Endothelial cell of umbilical vein (primary cell): ENCODE measurements around the gene DIO3. TPM values are rescaled to one million over a fixed set of nuclear protein-coding genes. Genes with fewer than 3 reads are reported as not detected.

ENCODE experiments used
- BruUV-seq: library from RNA; stranded (reverse); fragments of 400-500 nt; replicated peaks from 2 replicates; lab custom pipeline; 2021; lab: Mats Ljungman, UMichigan
- CTCF ChIA-PET: fragments of 300-600, 350-600 bp; sonication (Branson Sonifier 250); formaldehyde crosslinking; loops from one replicate; lab custom pipeline; 2021; ENCODE audit warnings: antibody characterized with exemption, inconsistent platforms; lab: Charles Lee
- POLR2A ChIA-PET: fragments of 300-600, 350-600 bp; sonication (Branson Sonifier 250); formaldehyde crosslinking; loops from one replicate; lab custom pipeline; 2021; ENCODE audit warnings: antibody characterized with exemption, inconsistent platforms; lab: Charles Lee
- DNase-seq: peaks from one replicate; pipeline ENCODE4 v3.0.0-alpha.2; 2011; ENCODE audit warnings: low read depth, low spot score
- FAIRE-seq: peaks from 2 replicates; lab custom pipeline; 2011; peaks lifted over from hg19 to GRCh38; lab: Jason Lieb, UNC
- H2AFZ ChIP-seq: 2 replicates; pipeline ENCODE4 v1.6.0; 2012; ENCODE audit warnings: low read depth, low read length, control low read depth, inconsistent platforms
- H3K27ac ChIP-seq: 2 replicates; pipeline ENCODE4 v1.5.1; 2011; ENCODE audit warnings: low read depth, mild to moderate bottlenecking, control low read depth, low read length, moderate library complexity; ENCODE audit not compliant: insufficient read depth
- H3K27me3 ChIP-seq, 2 experiments: 2 replicates each; pipeline versions ENCODE4 v1.6.0 to v1.6.1; 2011; ENCODE audit warnings: low read length in 2 of 2, mixed read lengths in 1 of 2; ENCODE audit not compliant: control insufficient read depth in 2 of 2, insufficient read depth in 2 of 2
- H3K36me3 ChIP-seq, 2 experiments: 2 replicates in 1 of 2; 3 replicates in 1 of 2; pipeline ENCODE4 v1.5.1; 2011; ENCODE audit warnings: low read length in 2 of 2, mild to moderate bottlenecking in 1 of 2, moderate library complexity in 1 of 2; ENCODE audit not compliant: control insufficient read depth in 2 of 2, insufficient read depth in 2 of 2; ENCODE audit errors: extremely low read depth in 1 of 2
- H3K4me1 ChIP-seq: 3 replicates; pipeline ENCODE4 v1.5.1; 2011; ENCODE audit warnings: mild to moderate bottlenecking, low read length; ENCODE audit not compliant: control insufficient read depth, insufficient read depth; ENCODE audit errors: extremely low read depth
- H3K4me2 ChIP-seq: 2 replicates; pipeline ENCODE4 v1.6.1; 2011; ENCODE audit warnings: low read length, control low read depth, mixed read lengths; ENCODE audit not compliant: insufficient read depth
- H3K4me3 ChIP-seq, 3 experiments: fragments of 200-600 bp in 1 of 3; sonication (generic), shearing (Covaris generic) in 1 of 3; replicated peaks in 1 of 3; 2 replicates each; pipeline ENCODE4 v1.5.1; 2011 to 2016; ENCODE audit warnings: control low read depth in 3 of 3, low read length in 3 of 3, mild to moderate bottlenecking in 2 of 3, inconsistent platforms in 1 of 3, low read depth in 1 of 3, moderate library complexity in 1 of 3; ENCODE audit not compliant: insufficient read depth in 1 of 3
- H3K79me2 ChIP-seq: 2 replicates; pipeline ENCODE4 v1.6.0; 2012; ENCODE audit warnings: low read length, inconsistent platforms; ENCODE audit not compliant: control insufficient read depth, insufficient read depth
- H3K9ac ChIP-seq: replicated peaks from 2 replicates; pipeline ENCODE3; 2011; ENCODE audit warnings: low read length, control low read depth; ENCODE audit not compliant: insufficient read depth; ENCODE audit errors: extremely low read depth
- H3K9me1 ChIP-seq: replicated peaks from 3 replicates; pipeline ENCODE4 v1.6.0; 2011; ENCODE audit warnings: mild to moderate bottlenecking, low read length; ENCODE audit not compliant: control insufficient read depth, insufficient read depth; ENCODE audit errors: extremely low read depth
- H3K9me3 ChIP-seq: replicated peaks from 2 replicates; pipeline ENCODE4 v1.5.1; 2012; ENCODE audit warnings: low read length, inconsistent platforms; ENCODE audit not compliant: control insufficient read depth, insufficient read depth
- H4K20me1 ChIP-seq: replicated peaks from 2 replicates; pipeline ENCODE3; 2011; ENCODE audit warnings: mild to moderate bottlenecking, low read length; ENCODE audit not compliant: control insufficient read depth, insufficient read depth; ENCODE audit errors: extremely low read depth
- CTCF ChIP-seq, 2 donors: IDR thresholded peaks; 1 replicate in 1 of 2; 2 replicates in 1 of 2; pipeline ENCODE4 v1.5.1; 2011; ENCODE audit warnings: low read length in 2 of 2, mild to moderate bottlenecking in 2 of 2, moderate library complexity in 2 of 2, control low read depth in 1 of 2, inconsistent platforms in 1 of 2, low read depth in 1 of 2; ENCODE audit not compliant: insufficient read depth in 1 of 2; ENCODE audit errors: extremely low read depth in 1 of 2
- EZH2 ChIP-seq: IDR thresholded peaks from 2 replicates; pipeline ENCODE4 v1.6.1; 2012; ENCODE audit warnings: borderline replicate concordance, low read depth, mild to moderate bottlenecking, moderate library complexity, low read length, inconsistent platforms; ENCODE audit not compliant: severe bottlenecking
- FOS ChIP-seq: IDR thresholded peaks from 2 replicates; pipeline ENCODE4 v1.6.1; 2011; ENCODE audit warnings: mild to moderate bottlenecking, low read length, moderate library complexity, borderline replicate concordance; ENCODE audit not compliant: insufficient read depth
- GATA2 ChIP-seq: IDR thresholded peaks from 2 replicates; pipeline ENCODE4 v1.7.0; 2011; ENCODE audit warnings: low read depth, mild to moderate bottlenecking, moderate library complexity, mixed read lengths, low read length; ENCODE audit not compliant: insufficient read length, insufficient read depth
- JUN ChIP-seq: IDR thresholded peaks from 2 replicates; pipeline ENCODE4 v1.6.1; 2011; ENCODE audit warnings: borderline replicate concordance, low read depth; ENCODE audit not compliant: insufficient read length, insufficient read depth
- MYC ChIP-seq: IDR thresholded peaks from one replicate; pipeline ENCODE4 v1.6.1; 2011; ENCODE audit warnings: mild to moderate bottlenecking, low read depth, low read length
- POLR2A ChIP-seq: IDR thresholded peaks from 2 replicates; pipeline ENCODE4 v1.6.1; 2012; ENCODE audit warnings: low read depth, mild to moderate bottlenecking, control low read depth, low read length
- POLR2AphosphoS5 ChIP-seq: IDR thresholded peaks from 2 replicates; pipeline ENCODE4 v1.6.1; 2012; ENCODE audit warnings: low read depth, mild to moderate bottlenecking, control low read depth, low read length, moderate library complexity; ENCODE audit not compliant: insufficient read depth
- dilution Hi-C: fragments of 300-500 bp; cut with MboI; formaldehyde crosslinking; loops from one replicate; pipeline ENCODE4 v1.15.0; 2019; ENCODE audit warnings: low sequenced_read_pairs; ENCODE audit not compliant: extremely low pct_ligation_motif_present
- intact Hi-C: fragments of 100-400 bp; cut with micrococcal nuclease; formaldehyde crosslinking; loops from one replicate; pipeline ENCODE4 v1.10.0; 2022
- polyA plus RNA-seq, 4 experiments: library from polyadenylated mRNA; depleted of rRNA in 3 of 4; stranded (reverse) in 3 of 4; unstranded in 1 of 4; fragments of >200 nt; gene quantifications; 2 replicates each; pipeline versions ENCODE4 v1.2.1 to v1.2.3, GENCODE V29; 2011 to 2012; ENCODE audit warnings: missing spikeins in 1 of 4
- total RNA-seq: library from RNA; stranded (reverse); gene quantifications from 2 replicates; pipeline ENCODE4 v1.2.3, GENCODE V29; 2021
- TF ChIP-seq, protein P1 (sequence below): IDR thresholded peaks from 2 replicates; pipeline ENCODE4 v1.6.1; 2011; ENCODE audit not compliant: insufficient read depth, insufficient read length

The DIO3 gene
- total and polyA plus RNA-seq, 2 donors (not counting 3 experiments of a cell fraction or from before 2014, with no cell fraction given) = not detected

DNA sequence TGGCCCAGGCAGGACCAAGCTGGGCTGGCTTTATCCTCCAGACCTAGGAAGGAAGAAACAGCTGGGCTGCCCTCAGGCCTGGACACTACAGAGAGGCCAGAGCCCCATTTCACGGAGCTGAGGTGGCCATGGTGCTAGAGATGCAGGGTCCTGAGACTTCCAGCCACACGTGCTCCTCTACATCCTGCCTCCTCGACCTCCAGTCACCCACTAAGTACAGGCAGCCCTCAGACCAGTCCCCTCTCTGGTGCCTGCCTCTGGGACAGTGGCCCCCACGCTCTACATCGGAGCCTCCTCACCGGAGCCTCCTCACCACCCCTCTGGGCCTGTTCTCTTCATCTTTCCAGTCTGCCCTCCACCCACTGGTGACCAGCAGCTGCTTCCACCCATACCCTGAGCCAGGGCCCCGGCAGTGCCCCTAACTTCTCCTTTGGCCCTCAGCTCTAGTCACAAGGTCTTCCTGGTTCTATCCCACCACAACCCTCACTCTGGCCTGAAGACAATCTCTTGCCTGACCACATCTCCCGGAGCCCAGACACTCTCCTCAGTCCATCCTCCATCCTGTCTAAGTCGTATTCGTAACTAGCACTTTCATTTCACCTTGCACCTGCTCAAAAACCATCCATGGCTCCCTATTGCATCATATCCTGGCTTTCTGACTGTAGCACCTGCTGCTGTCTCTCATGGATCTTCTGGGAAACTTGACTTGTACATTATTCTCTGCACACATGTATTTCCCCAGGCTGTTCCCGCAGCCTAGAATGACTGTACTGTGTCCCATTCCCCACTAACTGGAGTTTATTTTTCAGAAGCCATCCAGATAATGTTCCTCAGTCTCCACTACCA lies 43.9 kb downstream of the DIO3 start:
- ChIA-PET POLR2A (interaction anchor here (0.6 kb wide), 1 partner anchor 204 kb away, joined by 10 read pairs; no protein-coding TSS in a partner anchor), CTCF (no interaction called here)
- peaks cover 2 to 8% of the 10 kb centered on the region in 2 experiments for H3K27me3 ChIP-seq
- BruUV-seq = no TSS peak
- DNase-seq (no peak), FAIRE-seq (no peak)
- H2AFZ ChIP-seq = no peak overlapping the region
- H3K9me1 ChIP-seq = no peaks in the 10 kb centered on the region
- TF ChIP-seq EZH2 (no peak), CTCF (IDR thresholded peaks at IDR 0.05; ENCODE audit: extremely low read depth in 1 of 2, insufficient read depth in 1 of 2, low read depth in 1 of 2, low read length in 2 of 2) (no peak), FOS (no peak), MYC (no peak), POLR2A (no peak)
- H3K9me3 ChIP-seq = no peaks in the 10 kb centered on the region
- H3K4me2 ChIP-seq = no peak overlapping the region
- H3K36me3 ChIP-seq = no peaks in the 10 kb centered on the region
- no peaks in the 10 kb centered on the region for H3K79me2 ChIP-seq
- no peaks in the 10 kb centered on the region for H4K20me1 ChIP-seq
- intact Hi-C loops (no loop called here), dilution Hi-C loops (no loop called here)
- H3K9ac ChIP-seq = no peak overlapping the region
- H3K4me3 ChIP-seq = no peak overlapping the region
- no peaks in the 10 kb centered on the region for H3K4me1 ChIP-seq
- H3K27ac ChIP-seq = no peak overlapping the region

- dilution Hi-C loops (no loop called here), intact Hi-C loops (no loop called here)
- Histone ChIP-seq H3K4me3 (no peak overlapping the region), H3K9ac (no peak overlapping the region), H3K9me3 (no peaks in the 10 kb centered on the region), H2AFZ (no peak overlapping the region), H4K20me1 (no peaks in the 10 kb centered on the region), H3K36me3 (no peaks in the 10 kb centered on the region), H3K79me2 (no peaks in the 10 kb centered on the region), H3K4me2 (no peak overlapping the region), H3K27ac (no peak overlapping the region), H3K9me1 (no peaks in the 10 kb centered on the region), H3K4me1 (no peaks in the 10 kb centered on the region), H3K27me3 (peaks cover 2 to 11% of the 10 kb centered on the region in 2 experiments)
- no TSS peak for BruUV-seq
- ChIA-PET POLR2A (no interaction called here), CTCF (no interaction called here)
- DNase-seq (no peak), FAIRE-seq (no peak)
- TF ChIP-seq FOS (no peak), EZH2 (no peak), GATA2 (no peak), JUN (no peak), POLR2AphosphoS5 (no peak), CTCF (IDR thresholded peaks at IDR 0.05; ENCODE audit: extremely low read depth in 1 of 2, insufficient read depth in 1 of 2, low read depth in 1 of 2, low read length in 2 of 2) (no peak), MYC (no peak), POLR2A (no peak)
- TF ChIP-seq, protein P1, sequence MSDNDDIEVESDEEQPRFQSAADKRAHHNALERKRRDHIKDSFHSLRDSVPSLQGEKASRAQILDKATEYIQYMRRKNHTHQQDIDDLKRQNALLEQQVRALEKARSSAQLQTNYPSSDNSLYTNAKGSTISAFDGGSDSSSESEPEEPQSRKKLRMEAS = no peak
These were observed 44.5 kb downstream of the DIO3 start for GRCh38 chr14:101605836-101606235.
